GM23338 (cell line): Measurements from ENCODE around the gene SLC2A2. TPM values are rescaled to one million over a fixed set of nuclear protein-coding genes. Genes with fewer than 3 reads are reported as not detected.

Experiments
- ATAC-seq: fragments of 200-7000 bp; cut with Tn5 transposase; 3 replicates; pipeline ENCODE4 v1.9.1; 2020
- DNase-seq: peaks from one replicate; pipeline ENCODE4 v3.0.0-alpha.2; 2015; ENCODE audit warnings: low spot score
- H2AFZ ChIP-seq: fragments of 200-600 bp; sonication (generic); 2 replicates; pipeline ENCODE4 v1.8.0; 2016; ENCODE audit warnings: antibody characterized with exemption, mild to moderate bottlenecking, moderate library complexity
- H3F3A ChIP-seq: fragments of 200-600 bp; sonication (generic); replicated peaks from 2 replicates; pipeline ENCODE4 v1.8.0; 2017; ENCODE audit warnings: antibody characterized with exemption, mixed run types, low read depth
- H3K27ac ChIP-seq: fragments of 200-600 bp; sonication (generic); 2 replicates; pipeline ENCODE4 v1.6.1; 2016; ENCODE audit warnings: low read depth
- H3K27me3 ChIP-seq: fragments of 200-600 bp; sonication (generic); 2 replicates; pipeline ENCODE4 v1.8.0; 2016; ENCODE audit warnings: mild to moderate bottlenecking, mixed run types, moderate library complexity; ENCODE audit not compliant: insufficient read depth
- H3K36me3 ChIP-seq: fragments of 200-600 bp; sonication (generic); 2 replicates; pipeline ENCODE4 v1.8.0; 2016; ENCODE audit warnings: mild to moderate bottlenecking; ENCODE audit not compliant: insufficient read depth
- H3K4me1 ChIP-seq: fragments of 200-600 bp; sonication (generic); 2 replicates; pipeline ENCODE4 v1.8.0; 2016; ENCODE audit warnings: mild to moderate bottlenecking, moderate library complexity; ENCODE audit not compliant: insufficient read depth
- H3K4me2 ChIP-seq: fragments of 200-600 bp; sonication (generic); 2 replicates; pipeline ENCODE4 v1.7.1; 2017; ENCODE audit warnings: mixed run types
- H3K4me3 ChIP-seq: fragments of 200-600 bp; sonication (generic); 2 replicates; pipeline ENCODE4 v1.6.1; 2016; ENCODE audit warnings: mixed run types
- H3K79me2 ChIP-seq: fragments of 200-600 bp; sonication (generic); replicated peaks from 2 replicates; pipeline ENCODE4 v1.8.0; 2017; ENCODE audit warnings: mild to moderate bottlenecking; ENCODE audit not compliant: insufficient read depth
- H3K9me2 ChIP-seq: fragments of 200-600 bp; sonication (generic); 2 replicates; pipeline ENCODE4 v1.8.0; 2017; ENCODE audit not compliant: insufficient read depth
- H4K20me1 ChIP-seq: fragments of 200-600 bp; sonication (generic); replicated peaks from 2 replicates; pipeline ENCODE4 v1.8.0; 2017; ENCODE audit warnings: mild to moderate bottlenecking; ENCODE audit not compliant: insufficient read depth
- H3K27ac Mint-ChIP-seq: 2 replicates; pipeline ENCODE4 v1.8.0; 2020; ENCODE audit warnings: inconsistent platforms, mild to moderate bottlenecking, moderate library complexity, mixed read lengths
- H3K27me3 Mint-ChIP-seq: 3 replicates; pipeline ENCODE4 v1.8.0; 2022; ENCODE audit warnings: low read depth, mild to moderate bottlenecking, moderate library complexity, mixed read lengths, inconsistent platforms; ENCODE audit not compliant: insufficient read depth, poor library complexity
- H3K36me3 Mint-ChIP-seq: 3 replicates; pipeline ENCODE4 v1.8.0; 2021; ENCODE audit warnings: low read depth, mild to moderate bottlenecking, inconsistent platforms, moderate library complexity, mixed read lengths
- H3K4me1 Mint-ChIP-seq: 3 replicates; pipeline ENCODE4 v1.8.0; 2020; ENCODE audit warnings: mild to moderate bottlenecking, inconsistent platforms, mixed read lengths
- H3K4me3 Mint-ChIP-seq: 3 replicates; pipeline ENCODE4 v1.8.0; 2021; ENCODE audit warnings: moderate library complexity, mild to moderate bottlenecking, inconsistent platforms, mixed read lengths
- H3K9me3 Mint-ChIP-seq: 3 replicates; pipeline ENCODE4 v1.8.0; 2020; ENCODE audit warnings: moderate library complexity, mild to moderate bottlenecking, inconsistent platforms, mixed read lengths
- CREB1 ChIP-seq: fragments of 250-450 bp; sonication (Bioruptor Pico); IDR thresholded peaks from 2 replicates; pipeline ENCODE4 v1.5.0; 2020; ENCODE audit warnings: low read depth, mild to moderate bottlenecking, moderate library complexity
- EZH2 ChIP-seq: fragments of 200-600 bp; sonication (generic); IDR thresholded peaks from one replicate; pipeline ENCODE4 v1.8.0; 2017; ENCODE audit warnings: antibody characterized with exemption, mild to moderate bottlenecking, low read depth; ENCODE audit not compliant: unreplicated experiment
- EZH2phosphoT487 ChIP-seq: fragments of 200-600 bp; sonication (generic); IDR thresholded peaks from one replicate; pipeline ENCODE4 v1.8.1; 2018; ENCODE audit warnings: antibody characterized with exemption; ENCODE audit not compliant: unreplicated experiment
- JUNB ChIP-seq: IDR thresholded peaks from one replicate; pipeline ENCODE4 v1.6.1; 2016; ENCODE audit warnings: antibody characterized with exemption; ENCODE audit not compliant: unreplicated experiment
- NANOG ChIP-seq: IDR thresholded peaks from 2 replicates; pipeline ENCODE4 v1.6.1; 2016; ENCODE audit warnings: antibody characterized with exemption, borderline replicate concordance
- STAT1 ChIP-seq: IDR thresholded peaks from one replicate; pipeline ENCODE4 v1.6.1; 2016; ENCODE audit warnings: antibody characterized with exemption; ENCODE audit not compliant: unreplicated experiment
- ZNF114 ChIP-seq: fragments of 250-450 bp; sonication (Bioruptor Pico); IDR thresholded peaks from 2 replicates; pipeline ENCODE4 v1.5.0; 2020; ENCODE audit warnings: mild to moderate bottlenecking, moderate library complexity
- ZNF331 ChIP-seq: fragments of 250-450 bp; sonication (Bioruptor Pico); IDR thresholded peaks from 2 replicates; pipeline ENCODE4 v1.5.0; 2020; ENCODE audit warnings: low read depth, mild to moderate bottlenecking, moderate library complexity
- polyA plus RNA-seq: library from polyadenylated mRNA; unstranded; fragments of >200 nt; fragmentation: Nextera tagmentation; extraction: Ambion mirVana; gene quantifications from 2 replicates; pipeline ENCODE4 v1.2.1, GENCODE V29; 2016
- total RNA-seq: library from RNA; depleted of rRNA; stranded (reverse); fragments of >200 nt; shearing (Covaris generic); gene quantifications from 2 replicates; pipeline ENCODE4 v1.2.3, GENCODE V29; 2014
- TF ChIP-seq, protein P1 (sequence below): IDR thresholded peaks from one replicate; pipeline ENCODE4 v1.6.1; 2018; ENCODE audit warnings: antibody characterized with exemption; ENCODE audit not compliant: unreplicated experiment
- TF ChIP-seq, protein P2 (sequence below): IDR thresholded peaks from 2 replicates; pipeline ENCODE4 v1.6.1; 2016; ENCODE audit warnings: antibody characterized with exemption
- TF ChIP-seq, protein P3 (sequence below), 2 experiments: fragments of 200-600 bp in 1 of 2; sonication (generic) in 1 of 2; conservative IDR thresholded peaks; 2 replicates each; pipeline versions ENCODE4 v1.5.1 to v1.6.1; 2016 to 2017; ENCODE audit warnings: antibody characterized with exemption in 2 of 2, low read depth in 2 of 2, mild to moderate bottlenecking in 2 of 2, moderate library complexity in 1 of 2

The SLC2A2 gene
- total and polyA plus RNA-seq, 2 experiments from 2014 or later: not detected

DNA sequence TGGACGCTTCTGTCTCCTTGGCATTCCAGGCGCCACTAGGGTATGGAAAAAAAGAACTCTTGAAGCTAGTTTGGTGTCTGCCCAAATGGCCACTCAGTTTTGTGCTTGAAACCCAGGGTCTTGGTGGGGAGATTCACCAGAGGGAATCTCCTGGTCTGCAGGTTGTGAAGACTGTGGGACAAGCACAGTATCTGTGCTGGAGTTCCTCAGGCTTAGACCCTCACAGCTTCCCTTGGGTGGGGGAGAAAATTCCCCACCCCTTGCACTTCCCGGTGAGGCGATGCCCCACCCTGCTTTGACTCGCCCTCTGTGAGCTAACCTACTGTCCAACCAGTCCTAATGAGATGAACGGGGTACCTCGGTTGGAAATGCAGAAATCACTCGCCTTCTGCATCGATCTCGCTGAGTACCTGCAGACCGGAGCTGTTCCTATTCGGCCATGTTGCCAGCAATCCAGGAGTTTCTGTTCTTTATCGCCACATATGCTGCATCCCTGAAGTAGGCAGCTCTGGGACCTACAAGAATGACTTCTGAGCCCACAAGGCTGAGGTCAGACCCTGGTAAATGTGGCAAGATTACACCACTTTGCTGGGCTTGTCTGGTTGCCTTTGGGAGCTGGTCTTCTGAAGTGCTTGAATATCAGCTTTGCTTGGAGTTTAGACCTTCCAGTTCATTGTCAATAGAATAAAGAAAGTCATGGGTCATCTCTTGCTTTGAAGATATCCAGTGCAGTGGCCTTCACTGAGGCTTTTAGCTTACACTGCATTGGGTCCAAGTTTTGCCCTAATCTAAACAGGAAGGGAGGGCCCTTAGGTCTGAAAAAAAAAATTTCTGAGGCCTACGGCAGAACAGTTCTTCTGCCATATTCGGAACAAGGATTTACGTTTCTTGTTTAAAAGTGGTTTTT, 51.0 kb downstream of the SLC2A2 start (continued):
- TF ChIP-seq, protein P1, sequence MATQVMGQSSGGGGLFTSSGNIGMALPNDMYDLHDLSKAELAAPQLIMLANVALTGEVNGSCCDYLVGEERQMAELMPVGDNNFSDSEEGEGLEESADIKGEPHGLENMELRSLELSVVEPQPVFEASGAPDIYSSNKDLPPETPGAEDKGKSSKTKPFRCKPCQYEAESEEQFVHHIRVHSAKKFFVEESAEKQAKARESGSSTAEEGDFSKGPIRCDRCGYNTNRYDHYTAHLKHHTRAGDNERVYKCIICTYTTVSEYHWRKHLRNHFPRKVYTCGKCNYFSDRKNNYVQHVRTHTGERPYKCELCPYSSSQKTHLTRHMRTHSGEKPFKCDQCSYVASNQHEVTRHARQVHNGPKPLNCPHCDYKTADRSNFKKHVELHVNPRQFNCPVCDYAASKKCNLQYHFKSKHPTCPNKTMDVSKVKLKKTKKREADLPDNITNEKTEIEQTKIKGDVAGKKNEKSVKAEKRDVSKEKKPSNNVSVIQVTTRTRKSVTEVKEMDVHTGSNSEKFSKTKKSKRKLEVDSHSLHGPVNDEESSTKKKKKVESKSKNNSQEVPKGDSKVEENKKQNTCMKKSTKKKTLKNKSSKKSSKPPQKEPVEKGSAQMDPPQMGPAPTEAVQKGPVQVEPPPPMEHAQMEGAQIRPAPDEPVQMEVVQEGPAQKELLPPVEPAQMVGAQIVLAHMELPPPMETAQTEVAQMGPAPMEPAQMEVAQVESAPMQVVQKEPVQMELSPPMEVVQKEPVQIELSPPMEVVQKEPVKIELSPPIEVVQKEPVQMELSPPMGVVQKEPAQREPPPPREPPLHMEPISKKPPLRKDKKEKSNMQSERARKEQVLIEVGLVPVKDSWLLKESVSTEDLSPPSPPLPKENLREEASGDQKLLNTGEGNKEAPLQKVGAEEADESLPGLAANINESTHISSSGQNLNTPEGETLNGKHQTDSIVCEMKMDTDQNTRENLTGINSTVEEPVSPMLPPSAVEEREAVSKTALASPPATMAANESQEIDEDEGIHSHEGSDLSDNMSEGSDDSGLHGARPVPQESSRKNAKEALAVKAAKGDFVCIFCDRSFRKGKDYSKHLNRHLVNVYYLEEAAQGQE: no peak
- TF ChIP-seq EZH2 (no peak), STAT1 (no peak)

DNA sequence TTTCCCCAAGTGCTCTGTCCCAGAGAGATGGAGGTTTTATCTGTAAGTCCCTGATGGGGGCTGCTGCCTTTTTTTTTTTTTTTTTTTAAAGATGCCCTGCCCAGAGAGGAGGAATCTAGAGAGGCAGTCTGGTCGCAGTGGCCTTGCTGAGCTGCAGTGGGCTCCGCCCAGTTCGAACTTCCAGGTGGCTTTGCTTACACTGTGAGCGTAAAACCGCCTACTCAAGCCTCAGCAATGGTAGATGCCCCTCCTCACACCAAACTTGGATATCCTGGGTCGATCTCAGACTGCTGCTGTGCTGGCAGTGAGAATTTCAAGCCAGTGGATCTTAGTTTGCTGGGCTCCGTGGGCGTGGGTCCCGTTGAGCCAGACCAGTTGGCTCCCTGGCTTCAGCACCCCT, 51.6 kb downstream of the SLC2A2 start:
- H3K27me3 Mint-ChIP-seq: no peaks in the 10 kb centered on the region
- Histone ChIP-seq H3K27me3 (no peaks in the 10 kb centered on the region), H3K9me2 (peaks cover 7% of the 10 kb centered on the region), H3K79me2 (no peaks in the 10 kb centered on the region), H3K36me3 (no peaks in the 10 kb centered on the region), H2AFZ (no peak overlapping the region), H3K4me3 (no peak overlapping the region), H3K4me2 (no peak overlapping the region), H3F3A (no peaks in the 10 kb centered on the region), H3K4me1 (no peaks in the 10 kb centered on the region), H4K20me1 (no peaks in the 10 kb centered on the region), H3K27ac (no peak overlapping the region)
- peaks cover 5% of the 10 kb centered on the region; the same call in 2 of the 3 replicates for H3K9me3 Mint-ChIP-seq
- ATAC-seq: no peak
- no peak overlapping the region for H3K27ac Mint-ChIP-seq
- H3K4me1 Mint-ChIP-seq: peaks cover 8% of the 10 kb centered on the region
- no peaks in the 10 kb centered on the region for H3K36me3 Mint-ChIP-seq
- DNase-seq: no peak
- no peak overlapping the region for H3K4me3 Mint-ChIP-seq
- TF ChIP-seq EZH2phosphoT487: no peak
- no peak for TF ChIP-seq NANOG
- TF ChIP-seq, protein P1: no peak
- no peak for TF ChIP-seq ZNF114 (CRISPR knock-in tag)
- TF ChIP-seq, protein P2, sequence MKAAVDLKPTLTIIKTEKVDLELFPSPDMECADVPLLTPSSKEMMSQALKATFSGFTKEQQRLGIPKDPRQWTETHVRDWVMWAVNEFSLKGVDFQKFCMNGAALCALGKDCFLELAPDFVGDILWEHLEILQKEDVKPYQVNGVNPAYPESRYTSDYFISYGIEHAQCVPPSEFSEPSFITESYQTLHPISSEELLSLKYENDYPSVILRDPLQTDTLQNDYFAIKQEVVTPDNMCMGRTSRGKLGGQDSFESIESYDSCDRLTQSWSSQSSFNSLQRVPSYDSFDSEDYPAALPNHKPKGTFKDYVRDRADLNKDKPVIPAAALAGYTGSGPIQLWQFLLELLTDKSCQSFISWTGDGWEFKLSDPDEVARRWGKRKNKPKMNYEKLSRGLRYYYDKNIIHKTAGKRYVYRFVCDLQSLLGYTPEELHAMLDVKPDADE: no peak
- TF ChIP-seq, protein P3, sequence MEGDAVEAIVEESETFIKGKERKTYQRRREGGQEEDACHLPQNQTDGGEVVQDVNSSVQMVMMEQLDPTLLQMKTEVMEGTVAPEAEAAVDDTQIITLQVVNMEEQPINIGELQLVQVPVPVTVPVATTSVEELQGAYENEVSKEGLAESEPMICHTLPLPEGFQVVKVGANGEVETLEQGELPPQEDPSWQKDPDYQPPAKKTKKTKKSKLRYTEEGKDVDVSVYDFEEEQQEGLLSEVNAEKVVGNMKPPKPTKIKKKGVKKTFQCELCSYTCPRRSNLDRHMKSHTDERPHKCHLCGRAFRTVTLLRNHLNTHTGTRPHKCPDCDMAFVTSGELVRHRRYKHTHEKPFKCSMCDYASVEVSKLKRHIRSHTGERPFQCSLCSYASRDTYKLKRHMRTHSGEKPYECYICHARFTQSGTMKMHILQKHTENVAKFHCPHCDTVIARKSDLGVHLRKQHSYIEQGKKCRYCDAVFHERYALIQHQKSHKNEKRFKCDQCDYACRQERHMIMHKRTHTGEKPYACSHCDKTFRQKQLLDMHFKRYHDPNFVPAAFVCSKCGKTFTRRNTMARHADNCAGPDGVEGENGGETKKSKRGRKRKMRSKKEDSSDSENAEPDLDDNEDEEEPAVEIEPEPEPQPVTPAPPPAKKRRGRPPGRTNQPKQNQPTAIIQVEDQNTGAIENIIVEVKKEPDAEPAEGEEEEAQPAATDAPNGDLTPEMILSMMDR (conservative IDR thresholded peaks at IDR 0.05; ENCODE audit: low read depth in 2 of 2): no peak
- TF ChIP-seq ZNF331 (CRISPR knock-in tag): no peak
- no peak for TF ChIP-seq CREB1 (CRISPR knock-in tag)
- no peak for TF ChIP-seq EZH2
- TF ChIP-seq JUNB: no peak
